C4-2B (cell line): ENCODE measurements around the gene KIAA1549.

Experiments
- ZFX ChIP-seq: fragments of 450-650 bp; IDR thresholded peaks from 2 replicates; pipeline ENCODE4 v1.6.1; 2017
- TF ChIP-seq, protein P1 (sequence below): fragments of 450-650 bp; conservative IDR thresholded peaks from 2 replicates; pipeline ENCODE4 v1.5.1; 2017; ENCODE audit warnings: mild to moderate bottlenecking

DNA sequence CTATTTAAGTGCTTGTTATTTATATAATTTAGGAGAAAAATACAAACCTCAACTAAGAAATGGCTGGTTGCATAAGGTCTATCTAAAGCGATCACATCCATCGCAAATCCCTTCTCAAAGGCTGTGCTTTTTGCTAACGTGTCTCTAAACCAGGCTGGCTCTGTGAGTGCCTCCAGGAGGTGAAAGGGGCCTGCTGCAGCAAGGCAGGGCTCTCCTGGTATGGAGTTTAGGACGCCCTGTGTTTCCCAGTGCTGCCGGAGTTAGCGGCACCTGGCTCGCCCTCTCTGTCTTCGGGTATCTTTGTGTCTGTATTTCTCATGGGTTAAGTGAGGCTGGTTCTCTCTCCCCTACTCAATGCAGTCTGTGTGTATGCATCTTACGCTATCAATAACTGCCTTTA lies 114.8 kb downstream of the KIAA1549 start:
- TF ChIP-seq, protein P1, sequence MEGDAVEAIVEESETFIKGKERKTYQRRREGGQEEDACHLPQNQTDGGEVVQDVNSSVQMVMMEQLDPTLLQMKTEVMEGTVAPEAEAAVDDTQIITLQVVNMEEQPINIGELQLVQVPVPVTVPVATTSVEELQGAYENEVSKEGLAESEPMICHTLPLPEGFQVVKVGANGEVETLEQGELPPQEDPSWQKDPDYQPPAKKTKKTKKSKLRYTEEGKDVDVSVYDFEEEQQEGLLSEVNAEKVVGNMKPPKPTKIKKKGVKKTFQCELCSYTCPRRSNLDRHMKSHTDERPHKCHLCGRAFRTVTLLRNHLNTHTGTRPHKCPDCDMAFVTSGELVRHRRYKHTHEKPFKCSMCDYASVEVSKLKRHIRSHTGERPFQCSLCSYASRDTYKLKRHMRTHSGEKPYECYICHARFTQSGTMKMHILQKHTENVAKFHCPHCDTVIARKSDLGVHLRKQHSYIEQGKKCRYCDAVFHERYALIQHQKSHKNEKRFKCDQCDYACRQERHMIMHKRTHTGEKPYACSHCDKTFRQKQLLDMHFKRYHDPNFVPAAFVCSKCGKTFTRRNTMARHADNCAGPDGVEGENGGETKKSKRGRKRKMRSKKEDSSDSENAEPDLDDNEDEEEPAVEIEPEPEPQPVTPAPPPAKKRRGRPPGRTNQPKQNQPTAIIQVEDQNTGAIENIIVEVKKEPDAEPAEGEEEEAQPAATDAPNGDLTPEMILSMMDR, result no peak
- no peak for TF ChIP-seq ZFX
